D341Med (cell line): ENCODE results near the gene CASZ1.

Experiments used
- DNase-seq: peaks from one replicate; pipeline ENCODE4 v3.0.0; 2012; ENCODE audit warnings: low spot score

Gene CASZ1

GRCh38 chr1:10727751-10728232 lies 68.7 kb downstream of the CASZ1 start:
- no peak for DNase-seq

- no peak for DNase-seq
Observed at GRCh38 chr1:10726355-10726754, 70.1 kb downstream of the CASZ1 start.

GRCh38 chr1:10724948-10725847 lies 71.2 kb downstream of the CASZ1 start:
- peak; percentile 86 for DNase-seq

GRCh38 chr1:10724511-10724910 lies 71.9 kb downstream of the CASZ1 start:
- no peak for DNase-seq

GRCh38 chr1:10724052-10724494 lies 72.4 kb downstream of the CASZ1 start:
- DNase-seq: no peak

GRCh38 chr1:10723317-10723716 lies 73.1 kb downstream of the CASZ1 start:
- DNase-seq: no peak

GRCh38 chr1:10722803-10723202 lies 73.6 kb downstream of the CASZ1 start:
- no peak for DNase-seq

GRCh38 chr1:10721381-10722321 lies 74.8 kb downstream of the CASZ1 start:
- no peak for DNase-seq

- no peak for DNase-seq
Observed at GRCh38 chr1:10720635-10721034, 75.8 kb downstream of the CASZ1 start.

GRCh38 chr1:10718083-10718415 lies 78.4 kb downstream of the CASZ1 start:
- no peak for DNase-seq

- no peak for DNase-seq
Observed at GRCh38 chr1:10717296-10718082, 79.0 kb downstream of the CASZ1 start.

GRCh38 chr1:10716840-10717239 lies 79.6 kb downstream of the CASZ1 start:
- no peak for DNase-seq

- no peak for DNase-seq
Observed at GRCh38 chr1:10714337-10715114, 81.9 kb downstream of the CASZ1 start.

- no peak for DNase-seq
Observed at GRCh38 chr1:10713614-10714013, 82.8 kb downstream of the CASZ1 start.

GRCh38 chr1:10712568-10713362 lies 83.7 kb downstream of the CASZ1 start:
- DNase-seq: no peak

- no peak for DNase-seq
Observed at GRCh38 chr1:10710489-10710888, 86.0 kb downstream of the CASZ1 start.

- no peak for DNase-seq
Observed at GRCh38 chr1:10709646-10710045, 86.8 kb downstream of the CASZ1 start.

- DNase-seq: no peak
Observed at GRCh38 chr1:10709165-10709564, 87.3 kb downstream of the CASZ1 start.

GRCh38 chr1:10708757-10709156 lies 87.7 kb downstream of the CASZ1 start:
- no peak for DNase-seq

- no peak for DNase-seq
Observed at GRCh38 chr1:10707208-10707607, 89.2 kb downstream of the CASZ1 start.
